Activated T-helper 2 cell treated with anti-CD3 and anti-CD28 coated beads, Interferon-gamma antibody, Interleukin-2, Interleukin-4, amounts not matched to agents 10 μg/mL and 5 μg/mL and 100 μg/mL, durations not matched to agents 14 hours and 24 hours and 36 hours (primary cell): ENCODE results near the gene SLC6A14. TPM values are rescaled to one million over a fixed set of nuclear protein-coding genes. Genes with fewer than 3 reads are reported as not detected.

ENCODE experiments used
- DNase-seq: peaks from one replicate; pipeline ENCODE4 v3.0.0; 2021; ENCODE audit warnings: low spot score
- H3K27ac Mint-ChIP-seq: one replicate; pipeline ENCODE4 v1.8.0; 2021; ENCODE audit warnings: mixed read lengths
- H3K27me3 Mint-ChIP-seq: one replicate; pipeline ENCODE4 v1.8.0; 2021; ENCODE audit warnings: low read depth, mixed read lengths
- H3K36me3 Mint-ChIP-seq: one replicate; pipeline ENCODE4 v1.8.0; 2021; ENCODE audit warnings: low read depth, mixed read lengths
- H3K4me1 Mint-ChIP-seq: one replicate; pipeline ENCODE4 v1.8.0; 2021; ENCODE audit warnings: low read depth, mixed read lengths
- H3K4me3 Mint-ChIP-seq: one replicate; pipeline ENCODE4 v1.8.0; 2021; ENCODE audit warnings: low read depth, mild to moderate bottlenecking, moderate library complexity, mixed read lengths
- H3K9me3 Mint-ChIP-seq: one replicate; pipeline ENCODE4 v1.8.0; 2021; ENCODE audit warnings: mixed read lengths
- intact Hi-C: fragments of 100-400 bp; cut with micrococcal nuclease; formaldehyde crosslinking; loops from one replicate; pipeline ENCODE4 v1.15.1; 2023
- total RNA-seq: library from RNA; stranded (reverse); gene quantifications from 2 replicates; pipeline ENCODE4 v1.2.3, GENCODE V29; 2022

The SLC6A14 gene
- total RNA-seq, 1 donor from 2014 or later, result not detected

- no peaks in the 10 kb centered on the region for H3K9me3 Mint-ChIP-seq
- no peak overlapping the region for H3K4me3 Mint-ChIP-seq
- no peaks in the 10 kb centered on the region for H3K4me1 Mint-ChIP-seq
- no peaks in the 10 kb centered on the region for H3K27me3 Mint-ChIP-seq
- intact Hi-C loops, result no loop called here
- H3K36me3 Mint-ChIP-seq, result no peaks in the 10 kb centered on the region
- H3K27ac Mint-ChIP-seq, result no peak overlapping the region
- no peak for DNase-seq
Measured at GRCh38 chrX:116493271-116493670, 56.9 kb downstream of the SLC6A14 start.

GRCh38 chrX:116499780-116500179 lies 63.4 kb downstream of the SLC6A14 start:
- Mint-ChIP-seq H3K9me3 (no peaks in the 10 kb centered on the region), H3K4me3 (no peak overlapping the region), H3K36me3 (no peaks in the 10 kb centered on the region), H3K4me1 (no peaks in the 10 kb centered on the region), H3K27ac (no peak overlapping the region), H3K27me3 (no peaks in the 10 kb centered on the region)
- DNase-seq, result no peak
- intact Hi-C loops, result no loop called here

Other genes with a start within 250 kb of the SLC6A14 start
- not detected in 2 replicates for gene CT83, start 26.4 kb downstream of the SLC6A14 start, total RNA-seq